Measurements from ENCODE around the gene SRSF6.
"Not testable (repeated sequence)": the region's sequence is repeated elsewhere in the genome, so short reads cannot be mapped to it uniquely, and the experiment has no call there.

Gene SRSF6

DNA sequence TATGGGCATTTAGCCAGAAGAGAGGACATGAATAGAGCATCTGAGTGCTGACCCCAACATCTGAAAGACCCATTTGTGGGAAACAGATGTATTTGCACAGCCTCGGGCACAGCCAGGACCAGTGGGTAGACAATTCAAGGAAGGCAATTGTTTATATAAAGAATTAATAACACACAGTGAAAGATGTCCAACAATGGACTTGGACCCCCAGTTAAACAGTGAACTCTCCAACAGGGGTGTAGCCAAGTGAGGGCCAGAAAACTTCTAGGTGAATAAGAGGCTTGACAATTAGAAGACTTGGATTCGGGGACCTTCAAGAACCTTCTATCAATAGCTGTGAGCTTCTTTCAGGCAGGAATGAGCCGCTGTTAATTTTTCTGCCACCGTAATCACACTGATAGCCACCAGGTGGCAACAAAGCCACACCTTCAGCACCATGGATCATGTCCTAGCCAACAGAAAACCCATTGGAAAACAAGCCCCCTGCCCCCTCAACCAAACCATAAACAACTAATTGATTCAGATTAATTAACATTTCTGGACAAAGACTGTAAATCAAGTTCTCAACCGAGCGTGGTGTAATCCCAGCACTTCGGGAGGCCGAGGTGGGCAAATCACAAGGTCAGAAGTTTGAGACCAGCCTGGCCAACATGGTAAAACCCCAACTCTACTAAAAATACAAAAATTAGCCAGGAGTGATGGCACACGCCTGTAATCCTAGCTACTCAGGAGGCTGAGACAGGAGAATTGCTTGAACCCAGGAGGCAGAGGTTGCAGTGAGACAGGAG is 8.8 kb upstream of the SRSF6 start:
- no peak for DNase-seq (ENCODE audit: low read depth)

DNA sequence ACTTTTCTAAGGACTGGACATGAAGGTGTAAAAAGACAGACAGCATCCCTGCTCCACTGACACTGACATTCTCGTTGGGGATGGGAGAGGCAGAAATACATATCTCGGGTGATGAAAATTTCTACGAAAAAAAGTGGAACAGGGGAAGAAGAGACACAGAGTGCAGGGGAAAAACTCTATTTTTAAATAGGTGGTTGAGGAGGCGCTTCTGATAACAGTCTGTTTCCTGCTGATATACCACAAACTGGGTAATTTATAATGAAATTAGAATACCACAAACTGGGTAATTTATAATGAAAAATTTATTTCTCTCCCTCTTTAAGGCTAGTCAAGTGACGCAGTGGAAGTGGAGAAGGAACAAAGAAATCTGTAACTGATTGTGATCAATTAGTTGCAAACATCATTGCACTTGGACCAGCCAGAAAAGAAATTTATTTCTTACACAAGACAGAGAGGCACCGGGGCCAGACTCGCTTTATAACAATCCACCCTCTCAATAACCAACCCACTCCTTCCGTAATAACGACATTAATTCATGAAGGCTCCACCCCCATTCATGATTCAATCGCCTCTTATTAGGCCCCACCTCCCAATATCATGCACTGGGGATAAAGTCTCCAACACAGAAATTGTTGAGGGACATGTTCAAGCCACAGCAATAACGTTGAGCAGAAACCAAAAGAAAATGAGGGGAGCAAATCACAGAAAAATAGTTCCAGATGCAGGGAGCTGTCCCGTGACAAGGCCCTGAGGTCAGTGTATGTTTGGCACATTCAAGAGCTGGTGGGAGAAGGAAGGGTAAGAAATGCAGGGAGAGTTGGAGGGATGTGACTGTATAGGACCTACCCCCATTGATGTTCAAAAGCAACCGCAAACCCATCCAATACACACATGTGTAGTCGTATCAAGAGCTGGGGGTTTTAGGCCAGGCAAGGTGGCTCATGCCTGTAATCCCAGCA is 6.6 kb upstream of the SRSF6 start:
- no peak for DNase-seq (ENCODE audit: low read depth)

DNA sequence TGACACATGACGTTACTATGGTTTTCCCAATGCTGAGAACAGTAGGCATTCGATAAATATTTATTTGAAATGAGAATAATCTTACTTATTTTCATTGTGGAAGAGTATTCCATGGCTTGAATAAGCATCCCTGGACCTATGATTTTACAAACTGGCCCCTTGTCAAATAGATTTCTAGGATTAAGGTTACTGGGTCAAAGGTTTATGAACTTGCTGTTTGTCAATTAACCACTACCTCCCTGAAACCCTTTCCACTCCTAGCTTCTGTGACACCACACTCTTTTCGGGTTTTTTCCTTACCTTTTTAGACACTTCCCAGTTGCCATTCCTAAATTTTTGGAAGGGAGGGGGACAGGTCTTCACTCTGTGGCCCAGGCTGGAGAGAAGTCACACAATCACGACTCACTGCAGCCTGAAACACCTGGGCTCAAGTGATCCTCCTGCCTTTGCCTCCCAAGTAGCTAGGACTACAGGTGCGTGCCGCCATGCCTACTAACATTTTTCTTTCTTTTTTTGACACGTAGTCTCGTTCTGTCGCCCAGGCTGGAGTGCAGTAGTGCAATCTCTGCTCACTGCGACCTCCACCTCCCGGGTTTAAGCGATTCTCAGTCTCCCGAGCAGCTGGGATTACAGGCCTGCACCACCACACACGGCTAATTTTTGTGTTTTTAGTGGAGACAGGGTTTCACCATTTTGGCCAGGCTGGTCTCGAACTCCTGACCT is 5.1 kb upstream of the SRSF6 start:
- DNase-seq (ENCODE audit: low read depth), result no peak

DNA sequence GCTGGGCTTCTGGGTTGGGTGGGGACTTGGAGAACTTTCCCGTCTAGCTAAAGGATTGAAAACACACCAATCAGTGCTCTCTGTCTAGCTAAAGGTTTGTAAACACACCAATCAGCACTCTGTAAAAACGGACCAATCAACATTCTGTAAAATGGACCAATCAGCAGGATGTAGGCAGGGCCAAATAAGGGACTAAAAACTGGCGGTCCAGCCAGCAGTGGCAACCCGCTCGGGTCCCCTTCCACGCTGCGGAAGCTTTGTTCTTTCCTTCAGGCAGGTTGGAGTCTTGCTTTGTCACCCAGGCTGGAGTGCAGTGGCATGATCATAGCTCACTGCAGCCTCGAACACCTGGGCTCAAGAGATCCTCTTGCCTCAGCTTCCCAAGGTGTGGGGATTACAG is 1.4 kb upstream of the SRSF6 start:
- DNase-seq (ENCODE audit: low read depth), result not testable (repeated sequence)

DNA sequence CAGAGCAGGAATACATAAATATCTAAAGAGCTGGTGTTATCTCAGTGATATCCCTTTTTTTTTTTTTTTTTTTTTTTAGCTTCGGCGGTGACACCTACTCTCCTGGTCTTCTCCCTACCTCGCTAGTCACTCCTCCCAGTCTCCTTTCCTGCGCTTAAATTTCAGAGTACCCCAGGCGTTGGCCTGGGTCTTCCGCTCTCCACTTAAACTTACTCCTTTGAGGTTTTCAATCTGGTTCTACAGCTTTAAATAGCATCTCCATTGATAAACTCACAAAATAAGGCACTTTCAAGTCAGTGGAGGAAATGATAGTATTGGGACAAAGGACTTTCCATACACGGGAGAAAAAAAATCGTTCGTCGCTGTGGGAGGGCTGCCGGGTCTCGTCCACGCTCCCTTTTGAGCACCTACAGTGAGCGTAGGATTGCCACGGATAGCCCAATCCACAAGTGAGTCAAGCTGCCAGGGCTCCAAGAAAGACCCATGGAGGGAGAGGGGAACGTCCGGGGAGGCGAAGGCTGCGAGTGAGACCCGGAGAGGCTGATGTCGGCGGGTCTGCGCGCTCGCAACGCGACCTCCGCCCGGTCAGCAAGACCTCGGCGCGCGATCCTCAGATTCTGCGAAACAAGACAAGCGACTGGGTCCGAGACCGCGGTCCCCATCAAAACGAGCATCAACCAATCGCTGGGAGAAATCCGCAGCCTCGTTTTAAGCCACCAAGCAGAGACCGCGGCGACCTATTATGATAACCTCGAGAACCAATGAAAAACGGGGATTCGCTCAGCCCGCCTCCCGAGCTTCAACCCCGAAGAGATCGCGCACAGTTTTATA is 672 bp upstream of the SRSF6 start:
- peak; percentile 87 for DNase-seq (ENCODE audit: low read depth)

DNA sequence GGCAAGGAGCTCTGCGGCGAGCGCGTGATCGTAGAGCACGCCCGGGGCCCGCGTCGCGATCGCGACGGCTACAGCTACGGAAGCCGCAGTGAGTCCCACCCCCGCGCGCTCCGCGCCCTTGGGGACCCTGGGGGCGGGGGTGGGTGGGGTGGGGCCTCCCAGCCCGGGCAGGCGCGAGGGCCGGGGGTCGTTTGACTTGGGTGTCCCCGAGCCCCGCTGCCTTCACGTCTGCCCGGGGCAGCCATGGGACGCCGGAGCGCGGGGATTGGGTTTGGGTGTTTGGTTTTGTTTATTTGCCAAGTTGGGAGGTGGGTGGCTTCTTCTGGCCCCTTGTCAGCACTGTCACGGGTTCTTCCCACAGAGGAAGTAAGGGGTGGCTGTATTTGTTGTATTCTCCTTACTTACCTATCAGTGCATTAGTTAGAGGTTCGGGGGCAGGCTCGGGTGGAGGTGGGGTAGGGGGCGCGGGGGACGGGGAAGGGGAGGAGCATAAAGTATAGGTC is 777 bp downstream of the SRSF6 start:
- DNase-seq (ENCODE audit: low read depth), result no peak

DNA sequence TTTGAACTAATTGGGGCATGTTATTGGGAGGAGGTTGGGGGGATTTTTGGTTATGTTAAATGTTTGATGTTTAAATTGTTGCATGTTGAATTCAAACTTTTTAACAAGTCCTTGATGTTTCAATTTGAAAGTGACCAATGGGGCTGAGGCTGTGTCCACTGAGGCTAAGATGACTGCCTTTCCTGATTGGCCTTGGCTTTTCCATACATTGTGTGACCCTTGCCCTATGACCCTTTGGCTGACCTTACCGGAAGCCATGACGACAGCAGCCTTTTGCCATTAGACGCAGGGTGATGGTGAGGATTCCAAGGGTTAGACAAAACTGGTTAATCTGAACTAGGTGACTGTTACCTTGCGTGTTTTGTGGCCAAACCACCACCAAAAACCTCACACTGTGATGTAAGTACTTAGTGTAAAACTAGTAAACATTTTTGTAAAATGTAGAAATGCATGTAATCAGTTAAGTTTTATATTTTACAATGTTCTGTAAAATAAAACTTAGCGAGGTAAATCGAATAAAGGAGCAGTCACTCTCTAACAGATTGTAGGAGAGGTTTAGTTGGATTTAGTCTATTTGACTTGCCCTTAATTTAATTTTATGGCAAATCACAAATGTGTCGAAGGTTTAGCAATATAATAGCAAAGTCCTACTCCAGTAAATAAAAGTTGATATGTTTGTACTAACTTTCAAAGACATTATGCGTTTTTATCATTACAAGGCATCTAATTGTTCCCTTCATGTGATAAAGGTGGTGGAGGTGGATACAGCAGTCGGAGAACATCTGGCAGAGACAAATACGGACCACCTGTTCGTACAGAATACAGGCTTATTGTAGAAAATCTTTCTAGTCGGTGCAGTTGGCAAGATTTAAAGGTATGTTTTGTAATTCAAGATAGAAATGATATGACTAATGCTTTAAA is 1.6 kb downstream of the SRSF6 start:
- no peak for DNase-seq (ENCODE audit: low read depth)

DNA sequence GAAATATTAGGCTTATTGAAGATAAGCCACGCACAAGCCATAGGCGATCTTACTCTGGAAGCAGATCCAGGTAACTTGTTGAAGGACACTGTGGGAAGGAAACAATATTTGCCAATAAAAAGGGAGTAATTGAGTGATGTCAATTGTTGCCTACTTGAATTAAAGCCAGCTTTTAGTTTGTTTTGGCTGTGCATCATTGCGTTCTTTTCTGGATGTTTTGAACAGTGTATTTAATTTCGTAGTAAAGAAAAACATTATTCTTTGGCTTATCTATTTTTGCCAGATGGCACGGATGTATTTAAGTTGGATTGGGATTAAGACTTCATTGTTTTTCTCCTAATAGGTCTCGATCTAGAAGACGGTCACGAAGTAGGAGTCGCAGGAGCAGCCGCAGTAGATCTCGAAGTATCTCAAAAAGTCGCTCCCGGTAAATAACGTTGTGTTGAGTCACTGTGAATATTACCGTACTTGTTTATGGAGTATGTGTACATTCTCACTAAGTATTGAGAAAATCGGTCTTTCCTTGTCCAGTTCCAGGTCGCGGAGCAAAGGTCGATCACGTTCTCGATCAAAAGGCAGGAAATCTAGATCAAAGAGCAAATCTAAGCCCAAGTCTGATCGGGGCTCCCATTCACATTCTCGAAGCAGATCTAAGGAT is 2.6 kb downstream of the SRSF6 start:
- no peak for DNase-seq (ENCODE audit: low read depth)

DNA sequence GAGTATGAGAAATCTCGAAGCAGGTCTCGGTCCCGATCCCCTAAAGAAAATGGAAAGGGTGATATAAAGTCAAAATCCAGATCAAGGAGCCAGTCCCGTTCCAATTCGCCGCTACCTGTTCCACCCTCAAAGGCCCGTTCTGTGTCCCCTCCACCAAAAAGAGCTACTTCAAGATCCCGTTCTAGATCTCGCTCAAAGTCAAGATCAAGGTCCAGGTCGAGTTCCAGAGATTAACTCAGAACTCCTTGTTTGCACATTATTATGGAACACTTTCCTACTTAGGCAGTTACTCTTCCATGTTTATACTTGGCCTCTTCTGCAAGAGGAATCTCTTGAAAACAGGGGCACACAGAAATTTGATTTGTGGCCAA is 3.1 kb downstream of the SRSF6 start:
- DNase-seq (ENCODE audit: low read depth), result no peak

DNA sequence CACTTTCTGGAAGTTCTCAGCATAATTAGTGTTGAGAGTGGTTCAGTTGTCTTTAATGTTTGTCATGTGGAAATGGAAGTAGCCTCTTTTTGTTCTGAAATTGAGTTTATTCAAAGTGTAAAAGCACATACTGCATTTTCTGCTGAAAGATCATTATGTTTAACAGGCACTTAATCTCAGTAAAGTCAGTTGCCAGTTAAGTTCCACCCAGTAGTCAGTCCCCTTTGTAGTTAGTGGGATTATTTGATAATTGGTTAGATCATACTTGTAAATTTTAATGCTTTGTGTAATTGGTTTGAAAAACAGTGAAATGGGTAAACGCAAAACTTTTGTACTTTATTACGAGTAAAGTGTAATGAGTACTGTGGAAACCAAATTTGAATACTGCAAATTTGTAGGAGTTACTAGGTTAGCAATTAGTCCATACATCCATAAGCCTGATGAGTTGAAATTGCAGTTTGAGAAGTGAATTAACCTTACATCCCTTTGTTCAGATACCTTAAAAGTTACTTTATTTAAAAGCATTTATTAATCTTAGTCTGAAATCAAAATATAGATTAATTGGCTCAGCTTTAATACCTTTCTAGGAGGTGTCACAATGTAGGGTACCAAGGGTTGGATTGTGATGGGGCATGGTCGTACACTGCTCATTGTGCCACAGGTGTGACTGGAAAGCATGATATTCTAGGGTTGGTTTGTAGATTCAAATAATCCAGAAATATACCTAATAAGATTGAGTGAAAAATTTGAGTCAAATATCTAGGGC is 4.4 kb downstream of the SRSF6 start:
- DNase-seq (ENCODE audit: low read depth), result no peak

DNA sequence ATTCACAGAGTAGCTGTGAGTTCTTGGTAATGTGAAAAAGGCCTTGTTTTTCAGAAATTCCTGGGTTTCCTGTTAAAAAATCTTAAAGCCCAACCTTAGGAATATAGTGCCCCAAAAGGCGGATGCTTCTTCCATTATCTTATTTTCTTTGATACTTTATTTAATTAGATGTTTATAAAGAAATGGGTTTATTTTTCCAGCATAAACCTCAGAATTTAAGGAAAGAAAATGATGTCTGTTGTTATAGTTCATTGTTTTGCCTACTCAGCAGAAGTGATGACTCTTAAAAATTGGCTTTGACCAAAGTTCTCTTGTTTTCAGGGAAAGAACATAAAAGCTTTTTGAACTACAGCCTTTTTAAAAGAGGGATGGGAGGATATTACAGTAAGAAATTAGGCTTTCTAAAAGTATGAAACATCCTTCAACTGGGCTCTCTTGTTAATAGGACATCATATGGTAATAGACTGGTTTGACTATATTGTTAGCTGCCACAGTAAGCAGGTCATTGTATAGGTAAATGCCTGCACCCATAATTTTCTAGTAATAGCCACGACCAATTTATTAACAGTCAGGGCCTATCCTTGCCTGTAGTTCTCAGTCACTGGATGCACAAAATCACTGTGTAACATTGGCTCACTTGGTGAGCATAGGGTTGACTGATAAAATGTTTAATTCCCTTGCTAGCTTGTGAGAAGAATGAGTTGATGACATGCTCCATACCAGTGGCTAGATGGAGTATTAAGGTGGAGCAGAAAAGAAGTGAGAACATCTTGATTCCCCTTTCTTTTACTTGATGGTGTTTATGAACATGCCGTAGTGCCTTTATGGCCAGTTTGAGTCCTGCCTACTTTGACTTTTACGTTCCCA is 5.2 kb downstream of the SRSF6 start:
- no peak for DNase-seq (ENCODE audit: low read depth)

DNA sequence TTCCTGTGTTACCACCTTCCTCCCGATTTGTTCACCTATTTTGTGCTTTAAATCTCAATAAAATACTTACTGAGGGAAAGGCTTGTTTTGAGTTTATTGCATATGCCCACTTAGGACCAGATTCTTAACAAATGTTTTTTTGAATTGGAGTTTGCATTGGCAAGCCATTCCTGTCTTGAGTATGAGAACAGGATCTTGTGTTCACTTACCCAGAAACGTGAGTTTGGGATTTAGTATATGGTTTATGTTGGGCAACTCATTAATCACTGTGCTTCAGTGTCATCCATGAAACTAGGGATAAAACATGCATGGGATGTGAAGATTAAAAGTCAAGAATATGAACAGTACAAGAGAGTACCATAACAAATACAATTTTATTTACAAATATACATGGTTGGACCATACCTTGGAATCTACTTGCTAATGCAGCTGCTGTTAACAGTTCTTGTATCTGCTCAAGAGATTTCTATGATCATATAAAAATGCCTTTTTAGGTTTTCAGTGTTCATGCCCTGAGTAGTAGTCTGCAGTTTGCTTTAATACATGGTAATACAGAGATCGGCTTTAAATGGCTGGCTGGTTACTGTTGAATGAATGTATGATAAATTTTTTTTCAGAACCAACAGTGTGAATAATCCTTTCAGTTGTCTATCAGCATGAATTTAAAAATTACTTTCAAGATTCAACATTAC is 6.0 kb downstream of the SRSF6 start:
- DNase-seq (ENCODE audit: low read depth), result no peak

DNA sequence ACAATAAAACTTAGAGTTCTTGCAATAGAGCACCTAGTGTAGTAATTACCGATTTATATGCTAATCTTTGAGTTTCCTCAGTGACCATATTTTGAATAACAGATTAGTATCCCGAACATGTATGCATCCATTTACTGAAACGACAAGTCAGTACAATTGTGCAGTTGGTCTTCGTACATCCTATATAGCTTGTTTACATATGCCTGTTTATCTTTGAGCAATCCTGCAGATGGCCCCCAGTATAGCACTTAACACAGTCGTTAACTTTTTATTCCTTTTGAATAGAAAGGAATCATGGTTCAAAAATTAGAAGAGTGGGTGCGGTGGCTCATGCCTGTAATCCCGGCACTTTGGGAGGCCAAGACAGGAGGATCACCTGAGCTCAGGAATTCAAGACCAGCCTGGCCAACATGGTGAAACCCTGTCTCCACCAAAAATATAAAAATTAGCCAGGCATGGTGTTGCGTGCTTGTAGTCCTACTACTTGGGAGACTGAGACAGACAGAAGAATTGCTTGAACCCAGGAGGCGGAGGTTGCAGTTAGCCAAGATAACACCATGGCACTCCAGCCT is 6.6 kb downstream of the SRSF6 start:
- DNase-seq (ENCODE audit: low read depth), result no peak

DNA sequence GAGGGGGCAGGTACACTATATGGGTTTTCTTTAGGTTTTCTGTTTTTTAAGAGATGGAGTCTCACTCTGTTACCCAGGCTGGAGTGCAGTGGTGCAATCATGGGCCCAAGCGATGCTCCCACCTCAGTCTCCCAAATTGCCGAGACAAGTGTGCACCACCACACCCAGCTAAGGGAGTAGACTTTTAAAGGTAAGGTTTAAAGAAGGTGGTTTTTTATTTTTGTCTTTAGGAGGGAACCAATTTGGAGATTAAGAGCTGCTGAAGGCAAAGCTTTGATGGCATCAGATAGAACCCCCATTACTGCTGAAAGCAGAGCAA is 7.9 kb downstream of the SRSF6 start:
- no peak for DNase-seq (ENCODE audit: low read depth)

DNA sequence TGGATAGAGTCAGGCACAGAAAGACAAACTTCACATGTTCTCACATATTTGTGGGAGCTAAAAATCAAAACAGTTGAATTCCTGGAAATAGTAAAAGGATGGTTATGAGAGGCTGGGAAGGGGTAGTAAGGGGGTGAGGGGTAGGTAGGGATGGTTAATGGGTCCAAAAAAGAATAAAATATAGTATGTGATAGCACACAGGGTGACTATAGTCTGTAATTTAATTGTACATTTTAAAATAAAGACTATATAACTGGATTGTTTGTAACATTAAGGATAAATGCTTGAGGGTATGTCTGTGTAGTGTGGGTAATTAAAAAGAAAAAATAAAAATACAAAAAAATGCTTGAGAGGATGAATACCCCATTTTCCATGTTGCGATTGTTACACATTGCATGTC is 9.9 kb downstream of the SRSF6 start:
- DNase-seq (ENCODE audit: low read depth), result no peak

DNA sequence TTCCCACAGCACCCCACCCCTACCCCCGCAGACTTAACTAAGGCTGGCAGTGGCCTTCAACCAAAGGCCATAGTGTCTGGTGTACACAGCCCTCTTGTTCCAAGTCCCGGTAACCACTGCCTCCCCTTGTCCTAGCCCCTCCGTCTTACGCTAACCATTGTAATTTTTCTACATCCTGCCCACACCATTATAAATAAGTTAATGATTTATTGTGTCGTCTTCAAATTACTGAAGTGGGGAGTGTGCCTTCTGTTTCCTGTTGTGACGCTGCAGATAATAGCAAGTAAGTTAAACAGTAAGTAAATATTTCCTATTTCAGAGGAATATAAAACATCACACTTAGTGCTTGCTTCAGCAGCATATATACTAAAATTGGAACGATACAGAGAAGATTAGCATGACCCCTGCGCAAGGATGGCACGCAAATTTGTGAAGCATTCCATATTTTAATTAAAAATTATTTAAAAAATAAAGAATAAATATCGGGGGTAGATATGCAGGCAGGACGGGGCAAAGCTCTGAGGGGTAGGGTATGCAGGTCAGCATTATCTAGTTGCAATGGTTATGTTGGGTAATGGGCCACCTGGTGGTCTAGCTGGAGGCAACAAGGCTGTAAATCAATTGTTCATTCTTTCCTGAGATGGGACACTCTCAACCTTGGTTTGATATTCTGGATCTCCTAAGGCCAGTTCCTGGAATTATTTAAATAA is 15.1 kb downstream of the SRSF6 start:
- DNase-seq (ENCODE audit: low read depth), result no peak

DNA sequence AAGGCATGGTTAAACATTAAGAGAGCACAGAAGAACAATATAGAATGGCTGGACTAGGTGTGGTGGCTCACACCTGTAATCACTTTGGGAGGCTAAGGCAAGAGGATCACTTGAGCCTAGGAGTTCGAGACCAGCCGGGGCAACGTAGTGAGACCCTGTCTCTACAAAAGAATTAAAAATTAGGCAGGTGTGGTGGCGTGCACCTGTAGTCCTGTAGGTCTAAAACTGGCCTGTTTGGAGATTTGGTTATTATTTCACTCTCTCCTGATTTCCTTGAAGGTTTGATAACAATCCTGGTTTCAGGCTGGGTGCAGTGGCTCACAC is 15.6 kb downstream of the SRSF6 start:
- DNase-seq (ENCODE audit: low read depth), result no peak

Data from stromal cell of bone marrow (primary cell).